ENCODE data around the gene RMDN2. TPM values are rescaled to one million over a fixed set of nuclear protein-coding genes. Genes with fewer than 3 reads are reported as not detected.

The RMDN2 gene
- total and polyA plus RNA-seq, 2 experiments from 2014 or later, result 3.4 to 3.6 TPM

DNA sequence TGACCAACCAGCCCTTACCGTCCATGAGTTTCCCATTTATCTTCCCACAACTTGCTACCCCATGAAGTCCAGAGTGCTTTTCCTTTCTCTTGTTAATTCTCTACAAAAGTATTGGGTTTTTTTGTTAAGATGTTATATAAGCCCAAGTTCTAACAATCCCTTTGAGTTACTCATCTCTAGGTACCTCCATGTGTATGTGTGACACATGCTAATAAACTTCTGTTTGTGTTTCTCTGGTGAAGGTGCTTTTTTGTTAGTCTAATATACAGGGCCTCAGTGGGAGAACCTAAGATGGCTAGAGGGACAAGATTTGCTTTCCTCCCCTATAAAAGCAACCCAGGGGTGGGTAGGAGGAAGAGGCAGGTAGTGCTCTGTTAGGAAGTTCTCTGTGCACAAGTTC is 31.8 kb upstream of the RMDN2 start:
- no peak for ATAC-seq
- Mint-ChIP-seq H3K27ac (no peak overlapping the region), H3K36me3 (ENCODE audit: low read depth) (no peaks in the 10 kb centered on the region)

More for the DNA sequence above, 31.8 kb upstream of the RMDN2 start:
- Histone ChIP-seq H4K20me1 (replicated peaks; ENCODE audit: insufficient read depth) (no peaks in the 10 kb centered on the region), H3F3A (replicated peaks; ENCODE audit: low read depth) (no peaks in the 10 kb centered on the region), H3K27me3 (ENCODE audit: insufficient read depth) (no peaks in the 10 kb centered on the region), H3K4me3 (no peak overlapping the region), H3K36me3 (ENCODE audit: insufficient read depth) (no peaks in the 10 kb centered on the region), H2AFZ (no peak overlapping the region), H3K27ac (ENCODE audit: low read depth) (no peak overlapping the region), H3K4me2 (no peak overlapping the region), H3K79me2 (replicated peaks; ENCODE audit: insufficient read depth) (no peaks in the 10 kb centered on the region), H3K9me2 (ENCODE audit: insufficient read depth) (no peaks in the 10 kb centered on the region), H3K4me1 (ENCODE audit: insufficient read depth) (no peaks in the 10 kb centered on the region)
- H3K9me3 Mint-ChIP-seq, result no peaks in the 10 kb centered on the region
- TF ChIP-seq EZH2 (IDR thresholded peaks at IDR 0.05; ENCODE audit: low read depth, unreplicated experiment) (no peak), ZNF114 (CRISPR knock-in tag; IDR thresholded peaks at IDR 0.05) (no peak), CREB1 (CRISPR knock-in tag; IDR thresholded peaks at IDR 0.05; ENCODE audit: low read depth) (no peak), NANOG (IDR thresholded peaks at IDR 0.05; ENCODE audit: borderline replicate concordance) (no peak), ZNF331 (CRISPR knock-in tag; IDR thresholded peaks at IDR 0.05; ENCODE audit: low read depth) (no peak), POLR2AphosphoS5 (IDR thresholded peaks at IDR 0.05; ENCODE audit: low read depth) (no peak), STAT1 (IDR thresholded peaks at IDR 0.05; ENCODE audit: unreplicated experiment) (no peak), EZH2phosphoT487 (IDR thresholded peaks at IDR 0.05; ENCODE audit: unreplicated experiment) (no peak), JUNB (IDR thresholded peaks at IDR 0.05; ENCODE audit: unreplicated experiment) (no peak)
- TF ChIP-seq, protein P1, sequence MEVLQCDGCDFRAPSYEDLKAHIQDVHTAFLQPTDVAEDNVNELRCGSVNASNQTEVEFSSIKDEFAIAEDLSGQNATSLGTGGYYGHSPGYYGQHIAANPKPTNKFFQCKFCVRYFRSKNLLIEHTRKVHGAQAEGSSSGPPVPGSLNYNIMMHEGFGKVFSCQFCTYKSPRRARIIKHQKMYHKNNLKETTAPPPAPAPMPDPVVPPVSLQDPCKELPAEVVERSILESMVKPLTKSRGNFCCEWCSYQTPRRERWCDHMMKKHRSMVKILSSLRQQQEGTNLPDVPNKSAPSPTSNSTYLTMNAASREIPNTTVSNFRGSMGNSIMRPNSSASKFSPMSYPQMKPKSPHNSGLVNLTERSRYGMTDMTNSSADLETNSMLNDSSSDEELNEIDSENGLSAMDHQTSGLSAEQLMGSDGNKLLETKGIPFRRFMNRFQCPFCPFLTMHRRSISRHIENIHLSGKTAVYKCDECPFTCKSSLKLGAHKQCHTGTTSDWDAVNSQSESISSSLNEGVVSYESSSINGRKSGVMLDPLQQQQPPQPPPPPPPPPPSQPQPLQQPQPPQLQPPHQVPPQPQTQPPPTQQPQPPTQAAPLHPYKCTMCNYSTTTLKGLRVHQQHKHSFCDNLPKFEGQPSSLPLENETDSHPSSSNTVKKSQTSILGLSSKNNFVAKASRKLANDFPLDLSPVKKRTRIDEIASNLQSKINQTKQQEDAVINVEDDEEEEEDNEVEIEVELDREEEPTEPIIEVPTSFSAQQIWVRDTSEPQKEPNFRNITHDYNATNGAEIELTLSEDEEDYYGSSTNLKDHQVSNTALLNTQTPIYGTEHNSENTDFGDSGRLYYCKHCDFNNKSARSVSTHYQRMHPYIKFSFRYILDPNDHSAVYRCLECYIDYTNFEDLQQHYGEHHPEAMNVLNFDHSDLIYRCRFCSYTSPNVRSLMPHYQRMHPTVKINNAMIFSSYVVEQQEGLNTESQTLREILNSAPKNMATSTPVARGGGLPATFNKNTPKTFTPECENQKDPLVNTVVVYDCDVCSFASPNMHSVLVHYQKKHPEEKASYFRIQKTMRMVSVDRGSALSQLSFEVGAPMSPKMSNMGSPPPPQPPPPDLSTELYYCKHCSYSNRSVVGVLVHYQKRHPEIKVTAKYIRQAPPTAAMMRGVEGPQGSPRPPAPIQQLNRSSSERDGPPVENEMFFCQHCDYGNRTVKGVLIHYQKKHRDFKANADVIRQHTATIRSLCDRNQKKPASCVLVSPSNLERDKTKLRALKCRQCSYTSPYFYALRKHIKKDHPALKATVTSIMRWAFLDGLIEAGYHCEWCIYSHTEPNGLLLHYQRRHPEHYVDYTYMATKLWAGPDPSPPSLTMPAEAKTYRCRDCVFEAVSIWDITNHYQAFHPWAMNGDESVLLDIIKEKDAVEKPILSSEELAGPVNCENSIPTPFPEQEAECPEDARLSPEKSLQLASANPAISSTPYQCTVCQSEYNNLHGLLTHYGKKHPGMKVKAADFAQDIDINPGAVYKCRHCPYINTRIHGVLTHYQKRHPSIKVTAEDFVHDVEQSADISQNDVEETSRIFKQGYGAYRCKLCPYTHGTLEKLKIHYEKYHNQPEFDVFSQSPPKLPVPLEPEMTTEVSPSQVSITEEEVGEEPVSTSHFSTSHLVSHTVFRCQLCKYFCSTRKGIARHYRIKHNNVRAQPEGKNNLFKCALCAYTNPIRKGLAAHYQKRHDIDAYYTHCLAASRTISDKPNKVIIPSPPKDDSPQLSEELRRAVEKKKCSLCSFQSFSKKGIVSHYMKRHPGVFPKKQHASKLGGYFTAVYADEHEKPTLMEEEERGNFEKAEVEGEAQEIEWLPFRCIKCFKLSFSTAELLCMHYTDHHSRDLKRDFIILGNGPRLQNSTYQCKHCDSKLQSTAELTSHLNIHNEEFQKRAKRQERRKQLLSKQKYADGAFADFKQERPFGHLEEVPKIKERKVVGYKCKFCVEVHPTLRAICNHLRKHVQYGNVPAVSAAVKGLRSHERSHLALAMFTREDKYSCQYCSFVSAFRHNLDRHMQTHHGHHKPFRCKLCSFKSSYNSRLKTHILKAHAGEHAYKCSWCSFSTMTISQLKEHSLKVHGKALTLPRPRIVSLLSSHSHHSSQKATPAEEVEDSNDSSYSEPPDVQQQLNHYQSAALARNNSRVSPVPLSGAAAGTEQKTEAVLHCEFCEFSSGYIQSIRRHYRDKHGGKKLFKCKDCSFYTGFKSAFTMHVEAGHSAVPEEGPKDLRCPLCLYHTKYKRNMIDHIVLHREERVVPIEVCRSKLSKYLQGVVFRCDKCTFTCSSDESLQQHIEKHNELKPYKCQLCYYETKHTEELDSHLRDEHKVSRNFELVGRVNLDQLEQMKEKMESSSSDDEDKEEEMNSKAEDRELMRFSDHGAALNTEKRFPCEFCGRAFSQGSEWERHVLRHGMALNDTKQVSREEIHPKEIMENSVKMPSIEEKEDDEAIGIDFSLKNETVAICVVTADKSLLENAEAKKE (CRISPR knock-in tag; IDR thresholded peaks at IDR 0.05), result no peak
- TF ChIP-seq, protein P2, sequence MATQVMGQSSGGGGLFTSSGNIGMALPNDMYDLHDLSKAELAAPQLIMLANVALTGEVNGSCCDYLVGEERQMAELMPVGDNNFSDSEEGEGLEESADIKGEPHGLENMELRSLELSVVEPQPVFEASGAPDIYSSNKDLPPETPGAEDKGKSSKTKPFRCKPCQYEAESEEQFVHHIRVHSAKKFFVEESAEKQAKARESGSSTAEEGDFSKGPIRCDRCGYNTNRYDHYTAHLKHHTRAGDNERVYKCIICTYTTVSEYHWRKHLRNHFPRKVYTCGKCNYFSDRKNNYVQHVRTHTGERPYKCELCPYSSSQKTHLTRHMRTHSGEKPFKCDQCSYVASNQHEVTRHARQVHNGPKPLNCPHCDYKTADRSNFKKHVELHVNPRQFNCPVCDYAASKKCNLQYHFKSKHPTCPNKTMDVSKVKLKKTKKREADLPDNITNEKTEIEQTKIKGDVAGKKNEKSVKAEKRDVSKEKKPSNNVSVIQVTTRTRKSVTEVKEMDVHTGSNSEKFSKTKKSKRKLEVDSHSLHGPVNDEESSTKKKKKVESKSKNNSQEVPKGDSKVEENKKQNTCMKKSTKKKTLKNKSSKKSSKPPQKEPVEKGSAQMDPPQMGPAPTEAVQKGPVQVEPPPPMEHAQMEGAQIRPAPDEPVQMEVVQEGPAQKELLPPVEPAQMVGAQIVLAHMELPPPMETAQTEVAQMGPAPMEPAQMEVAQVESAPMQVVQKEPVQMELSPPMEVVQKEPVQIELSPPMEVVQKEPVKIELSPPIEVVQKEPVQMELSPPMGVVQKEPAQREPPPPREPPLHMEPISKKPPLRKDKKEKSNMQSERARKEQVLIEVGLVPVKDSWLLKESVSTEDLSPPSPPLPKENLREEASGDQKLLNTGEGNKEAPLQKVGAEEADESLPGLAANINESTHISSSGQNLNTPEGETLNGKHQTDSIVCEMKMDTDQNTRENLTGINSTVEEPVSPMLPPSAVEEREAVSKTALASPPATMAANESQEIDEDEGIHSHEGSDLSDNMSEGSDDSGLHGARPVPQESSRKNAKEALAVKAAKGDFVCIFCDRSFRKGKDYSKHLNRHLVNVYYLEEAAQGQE (IDR thresholded peaks at IDR 0.05; ENCODE audit: unreplicated experiment), result no peak
- TF ChIP-seq, protein P3, sequence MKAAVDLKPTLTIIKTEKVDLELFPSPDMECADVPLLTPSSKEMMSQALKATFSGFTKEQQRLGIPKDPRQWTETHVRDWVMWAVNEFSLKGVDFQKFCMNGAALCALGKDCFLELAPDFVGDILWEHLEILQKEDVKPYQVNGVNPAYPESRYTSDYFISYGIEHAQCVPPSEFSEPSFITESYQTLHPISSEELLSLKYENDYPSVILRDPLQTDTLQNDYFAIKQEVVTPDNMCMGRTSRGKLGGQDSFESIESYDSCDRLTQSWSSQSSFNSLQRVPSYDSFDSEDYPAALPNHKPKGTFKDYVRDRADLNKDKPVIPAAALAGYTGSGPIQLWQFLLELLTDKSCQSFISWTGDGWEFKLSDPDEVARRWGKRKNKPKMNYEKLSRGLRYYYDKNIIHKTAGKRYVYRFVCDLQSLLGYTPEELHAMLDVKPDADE (IDR thresholded peaks at IDR 0.05), result no peak
- TF ChIP-seq, protein P4, sequence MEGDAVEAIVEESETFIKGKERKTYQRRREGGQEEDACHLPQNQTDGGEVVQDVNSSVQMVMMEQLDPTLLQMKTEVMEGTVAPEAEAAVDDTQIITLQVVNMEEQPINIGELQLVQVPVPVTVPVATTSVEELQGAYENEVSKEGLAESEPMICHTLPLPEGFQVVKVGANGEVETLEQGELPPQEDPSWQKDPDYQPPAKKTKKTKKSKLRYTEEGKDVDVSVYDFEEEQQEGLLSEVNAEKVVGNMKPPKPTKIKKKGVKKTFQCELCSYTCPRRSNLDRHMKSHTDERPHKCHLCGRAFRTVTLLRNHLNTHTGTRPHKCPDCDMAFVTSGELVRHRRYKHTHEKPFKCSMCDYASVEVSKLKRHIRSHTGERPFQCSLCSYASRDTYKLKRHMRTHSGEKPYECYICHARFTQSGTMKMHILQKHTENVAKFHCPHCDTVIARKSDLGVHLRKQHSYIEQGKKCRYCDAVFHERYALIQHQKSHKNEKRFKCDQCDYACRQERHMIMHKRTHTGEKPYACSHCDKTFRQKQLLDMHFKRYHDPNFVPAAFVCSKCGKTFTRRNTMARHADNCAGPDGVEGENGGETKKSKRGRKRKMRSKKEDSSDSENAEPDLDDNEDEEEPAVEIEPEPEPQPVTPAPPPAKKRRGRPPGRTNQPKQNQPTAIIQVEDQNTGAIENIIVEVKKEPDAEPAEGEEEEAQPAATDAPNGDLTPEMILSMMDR (conservative IDR thresholded peaks at IDR 0.05; ENCODE audit: low read depth in 2 of 2), result no peak
- H3K27me3 Mint-ChIP-seq (ENCODE audit: insufficient read depth, low read depth, poor library complexity), result peaks cover 7% of the 10 kb centered on the region
- no peak overlapping the region for H3K4me3 Mint-ChIP-seq
- H3K4me1 Mint-ChIP-seq, result peaks cover 4% of the 10 kb centered on the region; the same call in 2 of the 3 replicates
- DNase-seq (ENCODE audit: low spot score), result no peak

Data from GM23338 (cell line).